Measurements from ENCODE around the gene RASSF1.

RASSF1 gene

GRCh38 chr3:50365080-50365841 is 24.6 kb upstream of the RASSF1 start:
- no peak for TF ChIP-seq CTCF (conservative IDR thresholded peaks at IDR 0.05)
- peak overlapping the region; percentile 44; the same call in 1 of the 2 replicates for H3K27ac ChIP-seq

GRCh38 chr3:50364573-50365079 is 24.0 kb upstream of the RASSF1 start:
- H3K27ac ChIP-seq, result peak overlapping the region; percentile 44; the same call in 1 of the 2 replicates

GRCh38 chr3:50359760-50360110 is 19.1 kb upstream of the RASSF1 start:
- TF ChIP-seq CTCF (conservative IDR thresholded peaks at IDR 0.05), result no peak
- peak overlapping the region; percentile 94 for H3K27ac ChIP-seq

More at GRCh38 chr3:50364573-50365079, 24.0 kb upstream of the RASSF1 start:
- no peak for TF ChIP-seq CTCF (conservative IDR thresholded peaks at IDR 0.05)

- peak within 1 kb of the TSS; percentile 94 for H3K27ac ChIP-seq
- no peak for TF ChIP-seq CTCF (conservative IDR thresholded peaks at IDR 0.05)
Measured at GRCh38 chr3:50358911-50359759, 18.5 kb upstream of the RASSF1 start, which contains the start of gene TMEM115. Gene TMEM115 (minus strand): TSS chr3:50359521. CDS start chr3:50359063, 458 bp downstream.

GRCh38 chr3:50358355-50358910 is 17.8 kb upstream of the RASSF1 start:
- peak overlapping the region; percentile 94 for H3K27ac ChIP-seq
- no peak for TF ChIP-seq CTCF (conservative IDR thresholded peaks at IDR 0.05)

- H3K27ac ChIP-seq, result peak overlapping the region; percentile 94
- no peak for TF ChIP-seq CTCF (conservative IDR thresholded peaks at IDR 0.05)
Measured at GRCh38 chr3:50357481-50357880, 16.8 kb upstream of the RASSF1 start.

GRCh38 chr3:50356553-50356952 is 15.9 kb upstream of the RASSF1 start:
- 0 out of 2 replicates have a peak, but pooled peaks have one; percentile 2 for TF ChIP-seq CTCF (conservative IDR thresholded peaks at IDR 0.05)
- H3K27ac ChIP-seq, result peak overlapping the region; percentile 94; the same call in 1 of the 2 replicates

Data from VCaP (cell line).